GM04503 (cell line): ENCODE results near the gene TYRP1.

Experiments
- DNase-seq: peaks from one replicate; pipeline ENCODE4 v3.0.0-alpha.2; 2012; ENCODE audit warnings: low read depth

The TYRP1 gene

DNA sequence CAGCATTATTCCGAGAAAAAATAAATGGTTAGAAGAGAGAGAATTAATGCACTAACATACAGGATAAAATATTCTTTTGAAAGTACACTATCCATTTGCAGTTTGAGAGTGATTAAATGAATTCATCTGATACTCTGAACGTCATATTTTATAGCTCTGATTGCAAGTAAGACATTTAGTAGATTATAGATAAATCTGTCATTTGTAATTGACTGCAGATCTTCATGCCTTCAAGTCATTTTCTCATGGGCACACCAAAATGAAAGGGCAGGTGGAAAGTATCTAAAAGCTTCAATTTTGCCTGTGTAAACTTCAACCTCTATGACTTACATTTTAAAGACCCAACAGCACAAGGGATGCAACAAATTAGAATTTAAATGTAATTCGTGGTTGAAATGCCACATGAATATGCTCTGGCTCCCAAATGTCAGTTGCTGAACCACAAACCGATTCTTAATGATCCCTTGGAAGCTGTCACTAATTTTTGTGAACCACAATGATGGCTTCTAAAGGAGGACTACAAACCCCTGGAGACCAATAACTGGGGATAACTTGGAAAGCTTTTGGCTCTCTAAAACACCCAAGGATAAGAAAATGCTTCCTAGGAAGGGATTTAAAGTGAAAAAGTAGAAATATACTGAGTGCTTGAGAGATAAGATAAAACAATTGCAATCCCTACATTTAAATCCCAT lies 3.9 kb downstream of the TYRP1 start:
- DNase-seq = no peak

DNA sequence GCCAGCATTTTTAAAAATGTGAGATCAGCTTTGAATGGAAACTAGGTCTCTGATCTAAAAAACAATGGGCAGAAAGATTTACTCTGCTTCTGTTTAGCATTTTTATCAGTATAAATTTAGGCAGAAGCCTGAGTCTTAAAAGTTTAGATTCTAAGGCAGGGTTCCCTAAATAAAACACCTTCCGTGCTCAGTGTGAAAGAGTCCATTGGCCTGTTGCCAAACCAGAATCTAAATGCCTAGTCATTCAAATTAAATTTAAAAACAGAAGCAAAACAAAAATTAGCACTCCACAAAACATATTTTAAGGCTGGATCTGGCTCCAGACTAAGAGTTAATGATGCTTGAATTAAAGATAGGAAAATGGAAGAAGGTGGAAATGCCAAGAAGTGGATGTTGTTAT lies 4.5 kb downstream of the TYRP1 start:
- no peak for DNase-seq

GRCh38 chr9:12698266-12698665 lies 5.1 kb downstream of the TYRP1 start:
- no peak for DNase-seq

- DNase-seq = no peak
These were observed 5.8 kb downstream of the TYRP1 start for GRCh38 chr9:12698986-12699385.

DNA sequence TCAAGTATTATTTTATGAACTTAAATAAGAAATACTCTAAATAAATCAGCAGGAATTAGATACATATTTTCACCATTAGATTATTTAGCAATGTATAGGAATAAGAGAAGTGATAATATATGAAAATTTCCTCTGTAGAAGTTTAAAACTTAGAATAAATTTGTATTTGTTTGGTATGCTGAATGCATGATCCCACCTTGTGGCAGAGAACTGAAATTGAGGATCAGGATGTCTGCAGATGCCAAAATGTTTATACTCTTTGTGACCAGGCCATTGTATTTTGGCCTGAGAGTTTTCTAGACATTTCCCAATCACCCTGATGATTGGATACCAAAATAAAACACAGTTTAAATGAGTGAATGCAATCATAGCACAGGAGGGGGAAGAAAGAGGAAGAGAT lies 6.3 kb downstream of the TYRP1 start:
- DNase-seq = no peak

DNA sequence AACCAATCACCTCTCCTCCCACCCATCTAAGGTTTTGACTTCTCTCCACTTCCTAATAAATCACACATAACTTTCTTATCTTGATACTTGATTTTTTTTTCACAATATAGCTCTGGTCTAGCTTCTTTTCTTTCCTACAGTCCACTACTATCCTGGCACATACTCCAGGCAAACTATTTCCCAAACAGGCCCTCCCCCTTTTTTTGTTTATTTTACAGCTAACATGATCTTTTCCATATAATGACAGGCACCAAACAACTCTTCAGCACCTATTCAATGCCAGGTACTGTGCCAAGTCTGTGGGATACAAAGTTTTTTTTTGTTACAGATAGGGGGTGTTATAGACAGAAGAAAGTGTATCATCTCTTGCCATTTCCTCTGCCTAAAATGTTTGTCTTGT lies 7.9 kb downstream of the TYRP1 start:
- DNase-seq = no peak

DNA sequence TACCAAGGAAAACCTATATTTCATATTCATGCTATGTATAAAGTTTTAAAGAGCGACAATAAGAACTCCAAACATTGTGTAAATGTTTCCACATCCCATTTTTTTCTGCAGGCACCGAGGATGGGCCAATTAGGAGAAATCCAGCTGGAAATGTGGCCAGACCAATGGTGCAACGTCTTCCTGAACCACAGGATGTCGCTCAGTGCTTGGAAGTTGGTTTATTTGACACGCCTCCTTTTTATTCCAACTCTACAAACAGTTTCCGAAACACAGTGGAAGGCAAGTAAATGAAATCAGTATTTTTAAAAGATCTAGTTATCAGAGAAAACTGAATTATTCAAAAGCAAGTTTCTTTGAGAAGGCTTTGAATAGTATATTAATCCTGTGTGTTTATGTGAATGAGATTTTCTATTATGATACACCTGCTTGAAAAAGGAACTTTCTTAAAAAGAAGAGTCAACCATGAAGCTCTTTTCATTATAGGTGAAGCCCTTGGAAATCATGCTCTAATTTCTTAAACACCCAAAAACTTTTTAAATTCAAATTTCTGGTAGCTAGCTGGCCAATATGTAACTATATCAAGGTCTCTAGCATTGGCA lies 9.1 kb downstream of the TYRP1 start:
- no peak for DNase-seq

- no peak for DNase-seq
These were observed 10.8 kb downstream of the TYRP1 start for GRCh38 chr9:12703996-12704395.

GRCh38 chr9:12705738-12706391 lies 12.7 kb downstream of the TYRP1 start:
- DNase-seq = no peak

DNA sequence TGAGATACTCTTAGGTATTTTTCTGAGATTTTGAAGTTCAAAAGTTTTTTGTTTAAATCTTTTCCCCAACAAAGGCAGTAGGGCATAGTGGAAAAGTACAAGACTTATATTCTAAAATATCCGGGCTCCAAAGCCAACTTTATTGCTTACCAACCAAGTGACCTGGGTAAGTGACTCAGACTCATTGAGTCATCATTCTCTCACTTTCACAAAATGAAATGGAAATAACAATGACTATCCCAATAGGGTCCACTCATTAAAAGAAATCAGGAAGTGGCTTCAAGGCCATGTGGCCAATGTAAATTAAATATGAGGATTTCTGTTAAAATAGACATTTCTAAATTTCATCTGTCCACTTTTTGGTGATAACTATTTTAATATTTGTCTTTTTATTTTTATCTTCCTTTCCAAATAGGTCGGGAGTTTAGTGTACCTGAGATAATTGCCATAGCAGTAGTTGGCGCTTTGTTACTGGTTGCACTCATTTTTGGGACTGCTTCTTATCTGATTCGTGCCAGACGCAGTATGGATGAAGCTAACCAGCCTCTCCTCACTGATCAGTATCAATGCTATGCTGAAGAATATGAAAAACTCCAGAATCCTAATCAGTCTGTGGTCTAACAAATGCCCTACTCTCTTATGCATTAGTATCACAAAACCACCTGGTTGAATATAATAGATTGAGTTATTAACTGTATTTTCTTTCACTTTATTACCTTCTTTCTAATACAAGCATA lies 15.5 kb downstream of the TYRP1 start:
- no peak for DNase-seq

DNA sequence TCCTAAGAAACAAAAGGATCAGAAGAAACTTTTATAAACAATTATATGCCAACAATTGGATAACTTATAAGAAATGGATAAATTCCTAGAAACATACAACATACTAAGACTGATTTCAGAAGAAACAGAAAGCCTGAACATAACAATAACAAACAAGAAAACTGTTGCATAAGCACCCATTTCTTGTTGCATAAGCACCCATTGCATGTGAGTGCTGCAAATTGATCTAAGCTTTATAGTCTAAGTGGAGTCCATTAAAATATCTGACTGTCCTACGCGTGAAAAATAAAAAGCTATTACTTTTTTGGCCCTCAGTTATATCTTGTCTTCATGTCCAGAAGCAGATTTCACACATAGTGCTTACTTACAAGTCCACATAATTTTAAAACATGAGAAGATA lies 19.3 kb downstream of the TYRP1 start:
- no peak for DNase-seq

DNA sequence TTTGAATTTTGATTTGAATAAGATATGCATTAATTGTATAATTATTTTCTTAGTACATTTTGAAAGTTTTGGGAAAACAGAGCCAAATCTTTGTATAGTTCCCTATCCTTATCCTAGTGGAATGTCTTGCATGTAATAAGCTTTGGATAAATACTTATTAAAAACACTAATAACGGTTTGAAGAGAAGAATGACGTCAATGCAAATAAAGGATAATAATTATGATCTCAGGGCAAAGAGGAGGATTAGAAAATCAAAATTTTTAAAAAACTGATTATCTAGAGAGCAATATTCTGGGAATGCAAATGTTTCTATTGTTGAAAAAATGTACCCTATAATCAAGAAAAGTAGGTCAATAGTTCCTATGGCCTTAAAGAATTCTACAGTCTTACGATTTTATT lies 22.1 kb downstream of the TYRP1 start:
- no peak for DNase-seq

DNA sequence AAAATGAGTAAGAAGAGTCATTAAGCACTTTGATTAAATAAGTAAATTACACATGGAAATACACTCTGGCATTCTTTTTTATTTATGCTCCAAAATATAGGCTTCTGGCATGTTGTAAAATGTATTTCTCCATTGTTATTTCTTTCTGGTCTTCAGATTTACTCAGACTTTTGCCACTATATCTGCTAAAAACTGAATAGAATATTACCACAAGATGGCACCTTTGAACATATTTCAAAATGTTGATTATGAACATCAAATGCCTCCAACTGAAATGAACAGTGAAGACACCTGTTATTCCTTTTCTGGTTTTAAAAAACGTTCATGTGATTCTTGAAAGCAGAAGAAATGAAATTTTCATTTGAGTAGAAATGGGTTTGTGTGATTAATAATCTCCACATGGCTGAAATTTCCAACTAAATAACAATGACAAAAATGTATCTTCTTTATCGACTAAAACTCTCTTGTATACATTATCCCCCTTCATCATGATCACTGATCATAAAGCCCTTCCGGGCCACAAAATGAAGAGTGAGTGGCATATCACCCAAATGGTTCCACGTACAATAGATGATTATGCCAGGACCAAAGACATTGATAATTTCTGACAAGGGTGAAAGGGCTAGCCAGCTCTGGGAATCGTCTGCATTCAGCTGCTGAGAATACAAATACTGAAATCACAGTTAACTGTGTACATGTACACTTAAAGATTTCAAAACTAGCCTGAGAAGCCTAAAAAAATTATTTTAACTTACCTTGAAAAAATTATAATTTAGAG lies 23.8 kb downstream of the TYRP1 start:
- DNase-seq = no peak

GRCh38 chr9:12717907-12718306 lies 24.7 kb downstream of the TYRP1 start:
- DNase-seq = no peak

GRCh38 chr9:12718482-12719026 lies 25.4 kb downstream of the TYRP1 start:
- no peak for DNase-seq

- no peak for DNase-seq
These were observed 26.2 kb downstream of the TYRP1 start for GRCh38 chr9:12719431-12719830.

GRCh38 chr9:12720551-12720950 lies 27.4 kb downstream of the TYRP1 start:
- DNase-seq = no peak

DNA sequence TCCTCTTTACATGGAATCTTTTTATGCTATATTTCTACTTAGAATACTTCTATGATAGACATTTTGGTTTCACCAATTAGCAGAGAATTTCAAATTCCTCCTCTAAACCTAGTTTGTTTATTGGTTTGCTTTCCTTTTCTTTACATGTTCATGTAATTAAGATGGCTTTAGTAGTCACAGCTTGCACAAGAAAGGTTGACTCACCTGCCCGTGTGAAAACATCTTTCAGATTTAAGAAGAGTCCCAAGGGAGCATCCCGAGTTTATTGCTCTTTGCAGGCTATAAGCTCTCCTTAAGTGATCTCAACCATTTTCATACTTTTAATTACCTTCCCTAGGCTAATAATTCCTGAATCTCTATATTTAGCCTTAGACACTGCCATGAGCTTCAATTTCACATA lies 28.9 kb downstream of the TYRP1 start:
- no peak for DNase-seq

DNA sequence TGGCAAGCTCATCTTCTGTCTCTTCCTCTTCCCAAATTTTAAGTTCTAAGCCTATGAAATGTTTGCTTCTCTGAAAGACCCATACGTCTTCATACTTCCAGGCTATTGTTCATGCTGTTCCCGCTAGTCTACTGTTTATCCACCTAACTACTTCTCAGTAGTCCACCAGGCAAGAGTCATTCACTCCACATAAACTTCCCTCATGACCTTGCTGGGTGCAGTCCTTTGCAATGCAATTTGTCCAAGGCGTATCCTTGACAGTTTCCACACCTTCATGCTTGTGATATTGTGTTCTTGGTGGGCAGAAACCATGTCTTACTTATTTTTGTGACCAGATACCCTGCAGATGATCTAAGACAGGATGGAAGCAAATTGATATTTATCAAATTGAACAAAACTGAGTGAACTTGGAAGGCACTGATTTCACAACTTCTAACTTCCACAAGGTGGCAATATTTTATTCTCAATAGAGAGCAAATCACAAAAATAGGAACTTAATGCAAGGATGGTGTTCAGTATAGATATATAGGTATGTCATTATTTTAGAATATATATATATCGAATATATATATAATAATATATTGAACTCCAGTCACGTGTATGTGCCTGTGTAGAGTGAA lies 30.3 kb downstream of the TYRP1 start:
- DNase-seq = no peak

GRCh38 chr9:12726795-12727194 lies 33.6 kb downstream of the TYRP1 start:
- no peak for DNase-seq

GRCh38 chr9:12730198-12730597 lies 37.0 kb downstream of the TYRP1 start:
- no peak for DNase-seq
